T47D (cell line): ENCODE measurements around the gene ADGRE3.
A peak's percentile ranks its signal among the peaks of the same experiment; 100 is the strongest.
"Not testable (repeated sequence)": the region's sequence is repeated elsewhere in the genome, so short reads cannot be mapped to it uniquely, and the experiment has no call there.

ENCODE experiments used
- DNase-seq, 2 experiments: peaks; one replicate each; pipeline versions ENCODE4 v3.0.0 to v3.0.0-alpha.2; 2011 to 2012; ENCODE audit warnings: low read depth in 1 of 2, low spot score in 1 of 2
- JUND ChIP-seq: IDR thresholded peaks from 2 replicates; pipeline ENCODE4 v1.6.1; 2012; ENCODE audit warnings: low read depth
- in situ Hi-C: cut with HindIII; loops from 2 replicates; pipeline ENCODE4 v1.10.0; 2016; ENCODE audit warnings: low sequenced_read_pairs, low pct_unique_long_range_greater_than_20kb

The ADGRE3 gene

GRCh38 chr19:14612657-14613056 lies 62.0 kb downstream of the ADGRE3 start:
- in situ Hi-C loops, result no loop called here
- no peak for TF ChIP-seq JUND
- DNase-seq, result no peak

GRCh38 chr19:14612242-14612641 lies 62.4 kb downstream of the ADGRE3 start:
- DNase-seq, in situ Hi-C loops: not testable (repeated sequence)

GRCh38 chr19:14611051-14611450 lies 63.6 kb downstream of the ADGRE3 start:
- in situ Hi-C loops, result no loop called here
- no peak for TF ChIP-seq JUND
- DNase-seq, result no peak

GRCh38 chr19:14606627-14607026 lies 68.0 kb downstream of the ADGRE3 start:
- TF ChIP-seq JUND, result no peak
- in situ Hi-C loops, result no loop called here
- no peak for DNase-seq

- DNase-seq, result no peak
- in situ Hi-C loops, result no loop called here
These were observed 70.7 kb downstream of the ADGRE3 start for GRCh38 chr19:14603990-14604387.

GRCh38 chr19:14599548-14600147 lies 75.0 kb downstream of the ADGRE3 start:
- no peak for DNase-seq
- in situ Hi-C loops, result no loop called here
- TF ChIP-seq JUND, result no peak

More at GRCh38 chr19:14603990-14604387, 70.7 kb downstream of the ADGRE3 start:
- TF ChIP-seq JUND, result no peak

- in situ Hi-C loops, result no loop called here
- no peak for TF ChIP-seq JUND
- DNase-seq, result no peak
These were observed 79.1 kb downstream of the ADGRE3 start for GRCh38 chr19:14595558-14595957.

- in situ Hi-C loops, DNase-seq: not testable (repeated sequence)
These were observed 85.2 kb downstream of the ADGRE3 start for GRCh38 chr19:14589433-14589832.

- in situ Hi-C loops, DNase-seq: not testable (repeated sequence)
These were observed 89.5 kb downstream of the ADGRE3 start for GRCh38 chr19:14585187-14585586.

GRCh38 chr19:14584372-14584771 lies 90.3 kb downstream of the ADGRE3 start:
- DNase-seq, in situ Hi-C loops: not testable (repeated sequence)

- in situ Hi-C loops, result no loop called here
- DNase-seq, result no peak
- no peak for TF ChIP-seq JUND
These were observed 91.7 kb downstream of the ADGRE3 start, which contains the start of gene CLEC17A for GRCh38 chr19:14582894-14583340. TSS of gene CLEC17A (plus strand) at chr19:14583084. CDS start at chr19:14583161, 77 bp downstream.

GRCh38 chr19:14580623-14581237 lies 93.9 kb downstream of the ADGRE3 start:
- TF ChIP-seq JUND, result no peak
- no peak for DNase-seq
- in situ Hi-C loops, result no loop called here

- TF ChIP-seq JUND, result no peak
These were observed 96.7 kb downstream of the ADGRE3 start for GRCh38 chr19:14577885-14578427.

More at GRCh38 chr19:14577885-14578427, 96.7 kb downstream of the ADGRE3 start:
- DNase-seq, result peak in 1 of 2 experiments; percentile 58
- in situ Hi-C loops, result no loop called here
